ENCODE results near the gene ARHGAP15. TPM values are rescaled to one million over a fixed set of nuclear protein-coding genes. Genes with fewer than 3 reads are reported as not detected.

ARHGAP15 gene
- total RNA-seq, 1 experiment from 2014 or later: not detected

GRCh38 chr2:143684551-143685320 lies 555.5 kb downstream of the ARHGAP15 start:
- Histone ChIP-seq H3K9me3 (no peaks in the 10 kb centered on the region), H3K36me3 (no peaks in the 10 kb centered on the region), H3K27me3 (no peaks in the 10 kb centered on the region), H3K4me3 (no peak overlapping the region)
- DNase-seq: no peak

GRCh38 chr2:143685421-143686078 lies 556.3 kb downstream of the ARHGAP15 start:
- no peak for DNase-seq
- Histone ChIP-seq H3K9me3 (no peaks in the 10 kb centered on the region), H3K4me3 (no peak overlapping the region), H3K27me3 (no peaks in the 10 kb centered on the region), H3K36me3 (no peaks in the 10 kb centered on the region)

DNA sequence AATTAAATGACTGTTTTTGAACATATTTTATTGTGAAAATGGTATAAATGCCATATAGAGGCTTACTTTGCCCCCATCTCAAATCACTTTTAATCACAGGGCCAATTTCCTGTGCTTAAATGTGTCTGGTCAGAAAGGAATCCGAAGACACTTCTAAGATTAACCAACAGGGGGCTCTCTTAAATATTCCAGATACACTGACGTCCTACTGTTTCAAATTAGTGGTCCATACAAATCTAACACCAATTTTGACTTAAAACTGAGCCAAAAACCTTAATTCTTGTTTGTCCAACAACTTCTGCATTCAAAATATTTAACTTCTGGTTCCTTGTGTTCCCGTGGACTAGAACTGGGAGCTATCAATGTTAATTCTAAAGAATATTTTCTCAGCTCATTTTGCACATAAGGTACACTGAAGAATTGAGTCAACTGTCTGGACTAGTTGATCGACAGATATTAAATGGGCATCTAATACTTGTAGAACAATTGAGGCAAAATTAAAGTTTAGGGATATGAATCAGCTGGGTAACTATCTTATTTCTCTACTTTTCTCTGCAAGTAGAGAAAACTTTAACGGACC lies 557.5 kb downstream of the ARHGAP15 start:
- no peak for DNase-seq
- no peaks in the 10 kb centered on the region for H3K9me3 ChIP-seq

DNA sequence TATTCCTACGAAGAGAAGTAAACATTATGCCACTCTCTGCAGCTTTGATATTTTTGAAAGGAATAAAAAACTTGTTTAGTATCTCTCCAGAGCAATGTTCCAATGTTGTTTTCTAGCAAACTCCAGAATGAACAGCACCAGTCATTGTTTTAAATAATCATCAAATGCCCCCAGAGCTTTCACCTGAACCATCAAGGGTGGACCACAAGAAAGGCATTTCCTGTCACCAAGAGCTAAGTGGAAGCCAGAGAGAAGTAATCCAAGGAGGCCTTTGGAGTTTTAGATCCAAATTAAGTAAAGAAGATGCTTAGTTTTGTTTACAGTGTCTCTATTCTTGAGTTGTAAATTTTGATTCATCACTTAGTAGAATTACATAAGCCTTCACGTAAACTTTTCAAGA lies 559.0 kb downstream of the ARHGAP15 start:
- DNase-seq: no peak
- no peak overlapping the region for H3K4me3 ChIP-seq

More for the DNA sequence above, 557.5 kb downstream of the ARHGAP15 start:
- Histone ChIP-seq H3K4me3 (no peak overlapping the region), H3K36me3 (no peaks in the 10 kb centered on the region), H3K27me3 (no peaks in the 10 kb centered on the region)

DNA sequence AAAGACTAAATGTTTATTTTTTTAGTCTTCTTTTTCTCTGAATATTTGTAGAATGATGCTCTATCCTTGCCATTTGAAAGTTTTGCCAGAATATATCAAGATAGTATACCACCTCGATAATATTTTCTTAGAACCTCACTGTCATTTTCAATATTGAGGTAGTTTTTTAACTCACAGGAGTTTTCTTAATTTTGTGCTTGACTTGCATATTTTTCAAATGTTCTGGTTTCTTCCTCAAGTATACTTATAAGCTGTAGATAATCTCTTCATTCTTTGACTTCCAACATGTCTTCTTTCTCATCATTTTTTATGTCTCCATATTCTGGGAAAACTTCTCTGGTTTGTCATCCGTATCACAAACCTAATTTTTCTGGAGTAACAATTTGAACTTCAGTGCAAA lies 559.6 kb downstream of the ARHGAP15 start:
- Histone ChIP-seq H3K9me3 (no peaks in the 10 kb centered on the region), H3K27me3 (no peaks in the 10 kb centered on the region)

More for the DNA sequence above, 559.0 kb downstream of the ARHGAP15 start:
- no peaks in the 10 kb centered on the region for H3K36me3 ChIP-seq
- H3K27me3 ChIP-seq: no peaks in the 10 kb centered on the region
- H3K9me3 ChIP-seq: no peaks in the 10 kb centered on the region

DNA sequence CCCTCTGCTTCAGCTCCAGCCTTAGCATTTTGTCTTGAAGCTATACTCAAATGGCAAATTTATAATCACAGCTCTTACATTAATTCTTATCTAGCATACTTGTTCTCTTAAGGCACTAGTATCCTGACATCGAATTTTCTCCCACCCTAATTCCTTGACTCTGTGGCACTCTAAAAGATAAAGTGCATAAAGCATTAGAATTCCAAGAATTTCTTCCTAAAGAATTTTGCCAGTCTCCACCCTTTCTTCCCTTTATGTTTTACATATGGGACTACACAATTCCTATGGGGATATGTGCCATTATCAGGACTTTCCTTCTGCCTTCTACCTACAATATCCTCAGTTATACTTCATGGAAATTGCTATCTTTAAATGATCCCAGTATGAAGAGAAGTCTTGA lies 560.3 kb downstream of the ARHGAP15 start:
- H3K9me3 ChIP-seq: no peaks in the 10 kb centered on the region
- no peaks in the 10 kb centered on the region for H3K36me3 ChIP-seq
- DNase-seq: no peak
- H3K27me3 ChIP-seq: no peaks in the 10 kb centered on the region
- no peak overlapping the region for H3K4me3 ChIP-seq

More for the DNA sequence above, 559.6 kb downstream of the ARHGAP15 start:
- Histone ChIP-seq H3K36me3 (no peaks in the 10 kb centered on the region), H3K4me3 (no peak overlapping the region)
- no peak for DNase-seq

- no peak overlapping the region for H3K4me3 ChIP-seq
- H3K27me3 ChIP-seq: no peaks in the 10 kb centered on the region
- H3K36me3 ChIP-seq: no peaks in the 10 kb centered on the region
- no peak for DNase-seq
- no peaks in the 10 kb centered on the region for H3K9me3 ChIP-seq
Observed at GRCh38 chr2:143690235-143690634, 561.0 kb downstream of the ARHGAP15 start.

- H3K4me3 ChIP-seq: no peak overlapping the region
- no peak for DNase-seq
Observed at GRCh38 chr2:143691121-143691520, 561.9 kb downstream of the ARHGAP15 start.

GRCh38 chr2:143692162-143692561 lies 562.9 kb downstream of the ARHGAP15 start:
- H3K4me3 ChIP-seq: no peak overlapping the region
- no peaks in the 10 kb centered on the region for H3K9me3 ChIP-seq
- no peaks in the 10 kb centered on the region for H3K27me3 ChIP-seq
- no peaks in the 10 kb centered on the region for H3K36me3 ChIP-seq
- DNase-seq: no peak

More at GRCh38 chr2:143691121-143691520, 561.9 kb downstream of the ARHGAP15 start:
- Histone ChIP-seq H3K9me3 (no peaks in the 10 kb centered on the region), H3K27me3 (no peaks in the 10 kb centered on the region), H3K36me3 (no peaks in the 10 kb centered on the region)

- H3K9me3 ChIP-seq: no peaks in the 10 kb centered on the region
- no peak overlapping the region for H3K4me3 ChIP-seq
- no peaks in the 10 kb centered on the region for H3K36me3 ChIP-seq
- H3K27me3 ChIP-seq: no peaks in the 10 kb centered on the region
- DNase-seq: no peak
Observed at GRCh38 chr2:143692967-143693366, 563.7 kb downstream of the ARHGAP15 start.

GRCh38 chr2:143694335-143694734 lies 565.1 kb downstream of the ARHGAP15 start:
- Histone ChIP-seq H3K9me3 (no peaks in the 10 kb centered on the region), H3K4me3 (no peak overlapping the region), H3K36me3 (no peaks in the 10 kb centered on the region), H3K27me3 (no peaks in the 10 kb centered on the region)
- no peak for DNase-seq

DNA sequence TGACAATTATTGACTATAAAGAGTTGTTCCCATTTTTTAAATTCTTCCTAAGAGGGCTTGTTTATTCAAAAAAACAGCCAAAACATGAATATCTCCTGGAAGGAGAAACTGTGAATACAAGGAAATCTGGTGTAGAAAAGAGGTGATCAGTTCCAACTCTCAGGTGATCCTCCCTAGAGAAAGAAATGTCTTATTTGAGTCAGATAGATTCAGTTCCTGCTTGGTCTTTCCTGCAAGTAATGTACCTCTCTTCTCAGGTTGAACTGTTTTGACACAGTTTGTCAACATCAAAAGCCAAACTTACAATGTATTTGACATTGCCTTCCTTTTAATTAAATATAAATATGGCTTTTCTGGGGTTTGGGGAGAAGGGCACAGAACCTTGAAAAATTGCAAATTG lies 567.4 kb downstream of the ARHGAP15 start:
- H3K36me3 ChIP-seq: no peaks in the 10 kb centered on the region
- H3K27me3 ChIP-seq: no peaks in the 10 kb centered on the region
- no peak overlapping the region for H3K4me3 ChIP-seq
- no peak for DNase-seq
- no peaks in the 10 kb centered on the region for H3K9me3 ChIP-seq

GRCh38 chr2:143697744-143698143 lies 568.5 kb downstream of the ARHGAP15 start:
- Histone ChIP-seq H3K27me3 (no peaks in the 10 kb centered on the region), H3K9me3 (no peaks in the 10 kb centered on the region), H3K36me3 (no peaks in the 10 kb centered on the region), H3K4me3 (no peak overlapping the region)
- DNase-seq: no peak

GRCh38 chr2:143698352-143698751 lies 569.1 kb downstream of the ARHGAP15 start:
- no peaks in the 10 kb centered on the region for H3K36me3 ChIP-seq
- H3K27me3 ChIP-seq: no peaks in the 10 kb centered on the region
- no peak for DNase-seq
- no peak overlapping the region for H3K4me3 ChIP-seq
- H3K9me3 ChIP-seq: no peaks in the 10 kb centered on the region

GRCh38 chr2:143698888-143699570 lies 569.8 kb downstream of the ARHGAP15 start:
- no peak overlapping the region for H3K4me3 ChIP-seq
- no peaks in the 10 kb centered on the region for H3K27me3 ChIP-seq
- no peaks in the 10 kb centered on the region for H3K36me3 ChIP-seq
- H3K9me3 ChIP-seq: no peaks in the 10 kb centered on the region
- DNase-seq: no peak

- no peak for DNase-seq
- Histone ChIP-seq H3K9me3 (no peaks in the 10 kb centered on the region), H3K4me3 (no peak overlapping the region), H3K36me3 (no peaks in the 10 kb centered on the region), H3K27me3 (no peaks in the 10 kb centered on the region)
Observed at GRCh38 chr2:143700865-143701264, 571.6 kb downstream of the ARHGAP15 start.

GRCh38 chr2:143701785-143702184 lies 572.6 kb downstream of the ARHGAP15 start:
- Histone ChIP-seq H3K27me3 (no peaks in the 10 kb centered on the region), H3K4me3 (no peak overlapping the region), H3K9me3 (no peaks in the 10 kb centered on the region), H3K36me3 (no peaks in the 10 kb centered on the region)
- DNase-seq: no peak
